GM23248 (cell line): ENCODE results near the gene SEMA6C. TPM values are rescaled to one million over a fixed set of nuclear protein-coding genes. Genes with fewer than 3 reads are reported as not detected.

Source experiments
- DNase-seq: peaks from one replicate; pipeline ENCODE4 v3.0.0-alpha.2; 2015
- H2AFZ ChIP-seq: fragments of 200-600 bp; sonication (generic); 2 replicates; pipeline ENCODE4 v1.6.1; 2016; ENCODE audit warnings: antibody characterized with exemption
- H3F3A ChIP-seq: fragments of 200-600 bp; sonication (generic); 2 replicates; pipeline ENCODE4 v1.6.1; 2016; ENCODE audit warnings: mild to moderate bottlenecking, antibody characterized with exemption, mixed run types; ENCODE audit not compliant: insufficient read depth
- H3K27ac ChIP-seq: fragments of 200-600 bp; sonication (generic); 2 replicates; pipeline ENCODE4 v1.5.1; 2016; ENCODE audit warnings: mild to moderate bottlenecking
- H3K27me3 ChIP-seq: fragments of 200-600 bp; sonication (generic); replicated peaks from 2 replicates; pipeline ENCODE4 v1.6.1; 2016; ENCODE audit warnings: mild to moderate bottlenecking; ENCODE audit not compliant: insufficient read depth
- H3K36me3 ChIP-seq: fragments of 200-600 bp; sonication (generic); 2 replicates; pipeline ENCODE4 v1.6.1; 2016; ENCODE audit warnings: low read depth, mild to moderate bottlenecking
- H3K4me1 ChIP-seq: fragments of 200-600 bp; sonication (generic); 2 replicates; pipeline ENCODE4 v1.6.1; 2016; ENCODE audit warnings: mild to moderate bottlenecking; ENCODE audit not compliant: insufficient read depth
- H3K4me2 ChIP-seq: fragments of 200-600 bp; sonication (generic); one replicate; pipeline ENCODE4 v1.6.1; 2016; ENCODE audit warnings: mild to moderate bottlenecking; ENCODE audit not compliant: unreplicated experiment
- H3K4me3 ChIP-seq: fragments of 200-600 bp; sonication (generic); 2 replicates; pipeline ENCODE4 v1.5.1; 2016; ENCODE audit warnings: mild to moderate bottlenecking
- H3K79me2 ChIP-seq: fragments of 200-600 bp; sonication (generic); 2 replicates; pipeline ENCODE4 v1.6.1; 2016; ENCODE audit warnings: mild to moderate bottlenecking; ENCODE audit not compliant: insufficient read depth
- H3K9ac ChIP-seq: fragments of 200-600 bp; sonication (generic); 2 replicates; pipeline ENCODE4 v1.6.1; 2016; ENCODE audit warnings: mild to moderate bottlenecking
- H3K9me2 ChIP-seq: fragments of 200-600 bp; sonication (generic); 2 replicates; pipeline ENCODE4 v1.6.1; 2016; ENCODE audit warnings: mixed run types, mild to moderate bottlenecking, moderate library complexity; ENCODE audit not compliant: insufficient read depth
- H3K9me3 ChIP-seq: fragments of 200-600 bp; sonication (generic); one replicate; pipeline ENCODE4 v1.6.1; 2017; ENCODE audit warnings: low read depth
- H4K20me1 ChIP-seq: fragments of 200-600 bp; sonication (generic); 2 replicates; pipeline ENCODE4 v1.6.0; 2016; ENCODE audit not compliant: insufficient read depth
- EZH2 ChIP-seq: fragments of 200-600 bp; sonication (generic); IDR thresholded peaks from 2 replicates; pipeline ENCODE4 v1.6.1; 2018; ENCODE audit warnings: antibody characterized with exemption, mild to moderate bottlenecking; ENCODE audit not compliant: insufficient read depth, poor library complexity, severe bottlenecking
- EZH2phosphoT487 ChIP-seq: fragments of 200-600 bp; sonication (generic); IDR thresholded peaks from 2 replicates; pipeline ENCODE4 v1.6.1; 2018; ENCODE audit warnings: antibody characterized with exemption, moderate library complexity, mild to moderate bottlenecking, low read depth; ENCODE audit not compliant: insufficient read depth
- WGBS, 2 experiments: methylation state at CpG; one replicate each; pipeline ENCODE4 v1.1.6; 2015 to 2017; ENCODE audit warnings: low lambda C conversion rate in 2 of 2, low coverage in 1 of 2; ENCODE audit errors: missing lambda C conversion rate in 2 of 2; 5-methylcytosine and 5-hydroxymethylcytosine counted together
- in situ Hi-C: fragments of 300-500 bp; cut with MboI; formaldehyde crosslinking; loops from 2 replicates; pipeline ENCODE4 v1.15.0; 2020
- polyA plus RNA-seq: library from polyadenylated mRNA; unstranded; fragments of >200 nt; fragmentation: Nextera tagmentation; extraction: Ambion mirVana; gene quantifications from 2 replicates; pipeline ENCODE4 v1.2.1, GENCODE V29; 2016
- total RNA-seq: library from RNA; depleted of rRNA; stranded (reverse); fragments of >200 nt; shearing (Covaris generic); gene quantifications from 2 replicates; pipeline ENCODE4 v1.2.3, GENCODE V29; 2014

Gene SEMA6C
- total and polyA plus RNA-seq, 2 experiments from 2014 or later = 1.1 to 3.8 TPM

- Histone ChIP-seq H3K27ac (no peak overlapping the region), H3K27me3 (no peaks in the 10 kb centered on the region), H3K4me3 (no peak overlapping the region), H2AFZ (no peak overlapping the region), H3K4me1 (no peaks in the 10 kb centered on the region), H3K36me3 (no peaks in the 10 kb centered on the region), H3K9me3 (no peaks in the 10 kb centered on the region), H3F3A (no peaks in the 10 kb centered on the region), H3K4me2 (no peak overlapping the region), H4K20me1 (no peaks in the 10 kb centered on the region), H3K9ac (no peak overlapping the region), H3K9me2 (no peaks in the 10 kb centered on the region), H3K79me2 (no peaks in the 10 kb centered on the region)
- no peak for DNase-seq
- 92 to 99% methylated on average over 7 of the region's 7 CpGs for WGBS, 2 experiments
- TF ChIP-seq EZH2phosphoT487 (no peak), EZH2 (no peak)
- in situ Hi-C loops = no loop called here
Observed at GRCh38 chr1:151137789-151138188, 8.6 kb downstream of the SEMA6C start.

- in situ Hi-C loops = no loop called here
- no peaks in the 10 kb centered on the region for H3K27me3 ChIP-seq
- DNase-seq = no peak
- no peaks in the 10 kb centered on the region for H3K36me3 ChIP-seq
- no peaks in the 10 kb centered on the region for H3K79me2 ChIP-seq
- H3K4me3 ChIP-seq = no peak overlapping the region
- H3K9me2 ChIP-seq = no peaks in the 10 kb centered on the region
- WGBS, 2 experiments = 80% methylated on average over 12 of the region's 12 CpGs
- H3K9ac ChIP-seq = no peak overlapping the region
- no peak overlapping the region for H3K4me2 ChIP-seq
- H3K9me3 ChIP-seq = no peaks in the 10 kb centered on the region
- no peaks in the 10 kb centered on the region for H3F3A ChIP-seq
- H2AFZ ChIP-seq = no peak overlapping the region
- TF ChIP-seq EZH2 = no peak
- no peak for TF ChIP-seq EZH2phosphoT487
- H3K27ac ChIP-seq = no peak overlapping the region
- H4K20me1 ChIP-seq = no peaks in the 10 kb centered on the region
- no peaks in the 10 kb centered on the region for H3K4me1 ChIP-seq
Observed at GRCh38 chr1:151135433-151136385, 10.7 kb downstream of the SEMA6C start.

DNA sequence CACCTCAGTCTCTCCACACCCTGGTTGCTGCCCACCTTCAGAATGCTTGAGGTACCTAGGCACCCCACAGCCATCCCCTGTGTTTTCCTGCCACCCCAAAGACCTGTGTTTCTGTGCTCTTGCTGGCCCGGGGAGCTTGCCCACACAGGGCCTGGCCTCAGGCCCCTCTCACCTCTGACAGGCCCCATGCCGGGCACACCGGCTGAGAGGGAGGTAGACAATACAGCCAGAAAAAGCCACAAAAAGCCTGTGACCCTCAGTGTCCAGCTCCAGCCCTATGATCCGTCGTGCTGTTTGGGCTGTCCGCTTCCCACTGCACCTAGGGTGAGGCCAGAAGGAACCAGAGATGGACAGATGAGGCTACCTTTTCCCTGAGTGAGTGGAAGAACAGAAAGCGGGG lies 11.4 kb downstream of the SEMA6C start:
- Histone ChIP-seq H4K20me1 (no peaks in the 10 kb centered on the region), H2AFZ (no peak overlapping the region), H3K4me3 (no peak overlapping the region), H3K4me2 (no peak overlapping the region), H3K9me2 (no peaks in the 10 kb centered on the region), H3K36me3 (no peaks in the 10 kb centered on the region), H3K4me1 (no peaks in the 10 kb centered on the region), H3K27ac (no peak overlapping the region), H3K27me3 (no peaks in the 10 kb centered on the region), H3F3A (peaks cover 6% of the 10 kb centered on the region; the same call in 1 of the 2 replicates), H3K9me3 (no peaks in the 10 kb centered on the region), H3K9ac (no peak overlapping the region), H3K79me2 (no peaks in the 10 kb centered on the region)
- WGBS, 2 experiments = 88 to 89% methylated on average over 7 of the region's 7 CpGs
- in situ Hi-C loops = no loop called here
- no peak for DNase-seq
- TF ChIP-seq EZH2phosphoT487 (no peak), EZH2 (no peak)

GRCh38 chr1:151134396-151134795 lies 12.0 kb downstream of the SEMA6C start:
- Histone ChIP-seq H3K9me3 (no peaks in the 10 kb centered on the region), H3K9me2 (no peaks in the 10 kb centered on the region), H3K9ac (no peak overlapping the region), H3K27me3 (no peaks in the 10 kb centered on the region), H2AFZ (no peak overlapping the region), H3K36me3 (no peaks in the 10 kb centered on the region), H3K4me2 (no peak overlapping the region), H3K4me1 (no peaks in the 10 kb centered on the region), H3K27ac (no peak overlapping the region), H3F3A (peaks cover 7% of the 10 kb centered on the region; the same call in 1 of the 2 replicates), H3K79me2 (no peaks in the 10 kb centered on the region), H4K20me1 (no peaks in the 10 kb centered on the region), H3K4me3 (no peak overlapping the region)
- TF ChIP-seq EZH2 = no peak
- TF ChIP-seq EZH2phosphoT487 = no peak
- in situ Hi-C loops = no loop called here
- 84 to 89% methylated on average over 3 of the region's 3 CpGs for WGBS, 2 experiments
- DNase-seq = no peak
